Naive thymus-derived CD4-positive, alpha-beta T cell (primary cell): ENCODE data around the gene MACROD2. TPM values are rescaled to one million over a fixed set of nuclear protein-coding genes. Genes with fewer than 3 reads are reported as not detected.
"Not testable (repeated sequence)": the region's sequence is repeated elsewhere in the genome, so short reads cannot be mapped to it uniquely, and the experiment has no call there.

Experiments
- ATAC-seq: fragments of 150-1000 bp; cut with Tn5 transposase; 2 replicates; pipeline ENCODE4 v1.10.0; 2021; ENCODE audit warnings: mild to moderate bottlenecking, moderate library complexity
- CTCF ChIA-PET: fragments of 350-600 bp; sonication (Branson Sonifier 250); formaldehyde crosslinking; loops from one replicate; lab custom pipeline; 2021; ENCODE audit warnings: antibody characterized with exemption; lab: Charles Lee
- POLR2A ChIA-PET: fragments of 350-600 bp; sonication (Branson Sonifier 250); formaldehyde crosslinking; loops from one replicate; lab custom pipeline; 2021; ENCODE audit warnings: antibody characterized with exemption, inconsistent platforms; lab: Charles Lee
- DNase-seq, 9 donors: peaks; one replicate each; pipeline versions ENCODE4 v3.0.0 to v3.0.0-alpha.2; 2020 to 2022; ENCODE audit warnings: mixed read lengths in 1 of 9
- H3K27ac ChIP-seq: one replicate; pipeline ENCODE4 v1.7.0; 2013; ENCODE audit warnings: mild to moderate bottlenecking, low read depth, low read length, moderate library complexity
- H3K27me3 ChIP-seq, 2 donors: one replicate each; pipeline ENCODE4 v1.7.0; 2013; ENCODE audit warnings: low read length in 2 of 2, mild to moderate bottlenecking in 2 of 2, moderate library complexity in 2 of 2; ENCODE audit not compliant: control insufficient read depth in 2 of 2, insufficient read depth in 2 of 2
- H3K36me3 ChIP-seq, 3 experiments: 1 replicate in 2 of 3; 2 replicates in 1 of 3; pipeline ENCODE4 v1.7.0; 2013; ENCODE audit warnings: low read length in 3 of 3, mild to moderate bottlenecking in 3 of 3, moderate library complexity in 1 of 3; ENCODE audit not compliant: insufficient read depth in 3 of 3, control insufficient read depth in 2 of 3
- H3K4me1 ChIP-seq, 2 donors: one replicate each; pipeline ENCODE4 v1.7.0; 2013; ENCODE audit warnings: low read length in 2 of 2, mild to moderate bottlenecking in 2 of 2, moderate library complexity in 1 of 2; ENCODE audit not compliant: control insufficient read depth in 2 of 2, insufficient read depth in 2 of 2
- H3K4me3 ChIP-seq: 2 replicates; pipeline ENCODE4 v1.7.0; 2013; ENCODE audit warnings: mild to moderate bottlenecking, low read length
- H3K9me3 ChIP-seq, 3 experiments: 1 replicate in 2 of 3; 2 replicates in 1 of 3; pipeline ENCODE4 v1.7.0; 2013; ENCODE audit warnings: low read length in 3 of 3; ENCODE audit not compliant: control insufficient read depth in 2 of 3
- H3K27ac Mint-ChIP-seq, 9 donors: one replicate each; pipeline ENCODE4 v1.8.0; 2020 to 2022; ENCODE audit warnings: mixed read lengths in 9 of 9, mild to moderate bottlenecking in 8 of 9, moderate library complexity in 5 of 9, inconsistent platforms in 2 of 9
- H3K27me3 Mint-ChIP-seq, 5 donors: one replicate each; pipeline ENCODE4 v1.8.0; 2021 to 2022; ENCODE audit warnings: mixed read lengths in 5 of 5, mild to moderate bottlenecking in 1 of 5
- H3K36me3 Mint-ChIP-seq, 5 donors: one replicate each; pipeline ENCODE4 v1.8.0; 2020 to 2022; ENCODE audit warnings: mixed read lengths in 5 of 5, mild to moderate bottlenecking in 3 of 5, inconsistent platforms in 1 of 5
- H3K4me1 Mint-ChIP-seq, 7 donors: one replicate each; pipeline ENCODE4 v1.8.0; 2020 to 2022; ENCODE audit warnings: mixed read lengths in 7 of 7, mild to moderate bottlenecking in 3 of 7, inconsistent platforms in 1 of 7
- H3K4me3 Mint-ChIP-seq, 10 donors: one replicate each; pipeline ENCODE4 v1.8.0; 2020 to 2022; ENCODE audit warnings: mild to moderate bottlenecking in 10 of 10, mixed read lengths in 10 of 10, moderate library complexity in 6 of 10, inconsistent platforms in 2 of 10
- H3K9me3 Mint-ChIP-seq, 11 donors: one replicate each; pipeline ENCODE4 v1.8.0; 2020 to 2022; ENCODE audit warnings: mixed read lengths in 11 of 11, mild to moderate bottlenecking in 4 of 11, inconsistent platforms in 1 of 11, moderate library complexity in 1 of 11
- intact Hi-C, 2 donors: fragments of 100-400 bp; cut with micrococcal nuclease; formaldehyde crosslinking; loops; one replicate each; pipeline ENCODE4 v1.15.1; 2023
- polyA plus RNA-seq, 2 donors: library from polyadenylated mRNA; unstranded; fragments of 300-500 nt; fragmentation: Illumina TruSeq; gene quantifications; one replicate each; pipeline ENCODE4 v1.2.3, GENCODE V29; 2021
- total RNA-seq, 6 experiments: library from RNA in 5 of 6; stranded (reverse) in 5 of 6; gene quantifications; 1 replicate in 5 of 6; 2 replicates in 1 of 6; pipeline ENCODE4 v1.2.3 and lab custom pipeline; 2021 to 2026

MACROD2 gene
- total and polyA plus RNA-seq, 7 experiments from 2014 or later, result 0.27 to 0.86 (median 0.34) TPM; not detected in 4

DNA sequence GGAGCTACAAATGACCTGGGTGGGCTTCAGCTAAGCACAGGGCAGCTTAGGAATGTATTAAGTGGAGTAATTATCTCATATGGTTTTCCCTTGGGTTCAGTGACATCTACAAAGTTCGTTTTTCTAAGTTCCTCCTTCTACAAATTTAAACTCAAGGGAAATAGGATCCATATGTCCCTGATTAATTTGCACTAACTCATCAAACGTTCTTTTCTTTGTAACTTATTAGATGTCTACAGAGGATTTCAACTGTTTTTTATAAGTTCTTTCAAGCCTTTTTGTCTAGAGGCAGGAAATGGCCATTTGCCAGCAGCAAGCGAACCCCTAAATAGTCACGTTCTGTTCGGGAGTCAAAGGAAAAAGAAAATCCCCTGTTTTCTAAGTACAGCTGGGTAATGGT is 1517.6 kb downstream of the MACROD2 start:
- CTCF ChIA-PET, result no interaction called here
- Mint-ChIP-seq H3K27ac (no peak overlapping the region), H3K4me3 (no peak overlapping the region), H3K27me3 (no peaks in the 10 kb centered on the region), H3K36me3 (no peaks in the 10 kb centered on the region), H3K4me1 (no peaks in the 10 kb centered on the region), H3K9me3 (peaks cover 0 to 14% (median 3%) of the 10 kb centered on the region in 11 donors)
- ATAC-seq, result no peak
- intact Hi-C loops, result no loop called here
- no peaks in the 10 kb centered on the region for H3K27me3 ChIP-seq
- H3K27ac ChIP-seq, result no peak overlapping the region
- DNase-seq, result no peak
- no peaks in the 10 kb centered on the region for H3K4me1 ChIP-seq
- H3K9me3 ChIP-seq, result no peaks in the 10 kb centered on the region
- POLR2A ChIA-PET, result no interaction called here
- H3K4me3 ChIP-seq, result no peak overlapping the region
- no peaks in the 10 kb centered on the region for H3K36me3 ChIP-seq

DNA sequence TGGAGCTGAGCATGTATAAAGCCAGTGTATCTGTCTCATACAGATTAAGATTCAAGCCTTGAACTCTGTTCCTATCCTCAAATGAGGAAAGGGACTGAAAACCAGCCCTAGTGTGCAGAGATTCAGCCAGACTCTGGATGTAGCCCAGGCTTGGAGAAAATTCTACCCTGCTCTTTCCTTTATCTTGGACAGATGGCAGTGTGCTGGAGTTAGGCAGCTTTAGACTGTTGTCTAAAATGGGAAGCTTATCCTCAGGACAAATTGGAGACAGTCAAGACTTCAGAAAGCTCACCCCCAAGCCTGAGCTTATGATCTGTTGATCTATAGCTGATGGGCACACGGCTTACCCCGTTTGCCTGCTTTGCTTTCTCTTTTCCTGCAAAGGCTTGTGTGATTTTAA is 1520.4 kb downstream of the MACROD2 start:
- H3K27ac ChIP-seq, result no peak overlapping the region
- ChIA-PET POLR2A (no interaction called here), CTCF (no interaction called here)
- no peak overlapping the region for H3K27ac Mint-ChIP-seq
- H3K27me3 ChIP-seq, result no peaks in the 10 kb centered on the region
- H3K36me3 ChIP-seq, result no peaks in the 10 kb centered on the region
- H3K4me3 Mint-ChIP-seq, result no peak overlapping the region
- H3K4me1 ChIP-seq, result no peaks in the 10 kb centered on the region
- H3K9me3 ChIP-seq, result no peaks in the 10 kb centered on the region
- ATAC-seq, result no peak
- H3K4me3 ChIP-seq, result no peak overlapping the region
- H3K9me3 Mint-ChIP-seq, result peaks cover 0 to 12% (median 6%) of the 10 kb centered on the region in 11 donors
- intact Hi-C loops, result no loop called here
- no peak for DNase-seq
- H3K4me1 Mint-ChIP-seq, result no peaks in the 10 kb centered on the region
- no peaks in the 10 kb centered on the region for H3K27me3 Mint-ChIP-seq
- no peaks in the 10 kb centered on the region for H3K36me3 Mint-ChIP-seq

DNA sequence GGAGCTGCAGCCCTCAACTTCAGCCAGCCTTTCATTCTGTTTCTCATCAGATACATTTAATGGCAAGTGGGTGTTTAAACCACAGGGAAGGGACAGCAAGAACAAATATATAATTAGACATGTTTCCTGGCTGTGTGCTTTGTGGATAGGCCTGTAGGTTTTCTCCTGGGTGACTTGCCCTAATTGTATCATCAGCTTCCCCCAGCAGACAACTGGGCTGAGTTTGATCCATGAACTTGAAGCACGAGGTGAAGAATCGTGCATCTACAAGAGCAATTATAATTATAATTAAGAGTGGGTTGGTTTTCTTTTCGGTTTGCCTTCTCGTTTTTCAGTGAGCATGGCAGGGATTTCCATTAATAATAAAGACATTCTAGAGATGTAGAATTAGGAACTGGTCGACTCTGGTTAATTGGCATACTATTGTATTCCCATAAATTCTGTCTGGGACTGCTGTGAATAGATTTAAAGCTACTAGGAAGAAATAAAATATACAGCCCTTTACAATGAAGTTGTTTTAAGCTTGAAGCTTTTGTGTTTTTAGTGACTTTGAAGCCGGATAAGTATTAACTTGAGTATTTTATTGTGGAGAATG is 1525.7 kb downstream of the MACROD2 start:
- Histone ChIP-seq H3K27me3 (no peaks in the 10 kb centered on the region), H3K4me3 (no peak overlapping the region), H3K4me1 (no peaks in the 10 kb centered on the region), H3K27ac (no peak overlapping the region), H3K9me3 (no peaks in the 10 kb centered on the region), H3K36me3 (no peaks in the 10 kb centered on the region)
- Mint-ChIP-seq H3K27me3 (no peaks in the 10 kb centered on the region), H3K36me3 (peaks cover 0 to 6% (median 0%) of the 10 kb centered on the region in 5 donors), H3K9me3 (peaks cover 0 to 26% (median 6%) of the 10 kb centered on the region in 11 donors), H3K4me3 (no peak overlapping the region), H3K27ac (no peak overlapping the region), H3K4me1 (no peaks in the 10 kb centered on the region)
- CTCF ChIA-PET, result no interaction called here
- POLR2A ChIA-PET, result no interaction called here
- intact Hi-C loops, result no loop called here
- DNase-seq (no peak), ATAC-seq (no peak)

DNA sequence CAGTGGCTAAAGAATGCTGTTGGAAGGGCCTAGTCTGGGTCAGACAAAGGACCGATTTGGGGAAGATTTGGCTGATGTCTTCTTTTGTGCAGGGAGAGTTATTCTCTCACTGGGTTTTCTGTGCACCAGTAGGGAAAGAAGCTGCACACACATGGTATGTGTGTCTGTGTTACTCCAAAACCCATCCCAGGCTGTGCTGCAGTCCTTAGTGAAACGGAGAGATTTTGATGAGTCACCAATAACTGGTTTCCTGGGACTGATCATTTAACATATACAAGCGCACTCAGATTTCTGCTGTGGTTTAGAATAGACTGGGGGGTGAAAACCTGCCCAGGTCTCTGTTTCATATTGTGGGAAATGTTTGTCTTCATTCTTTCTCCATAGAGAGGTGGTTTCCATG is 1528.1 kb downstream of the MACROD2 start:
- ATAC-seq (no peak), DNase-seq (no peak)
- H3K27ac ChIP-seq, result no peak overlapping the region
- Mint-ChIP-seq H3K27me3 (no peaks in the 10 kb centered on the region), H3K4me1 (no peaks in the 10 kb centered on the region), H3K4me3 (no peak overlapping the region), H3K36me3 (peaks cover 0 to 6% (median 0%) of the 10 kb centered on the region in 5 donors), H3K27ac (no peak overlapping the region), H3K9me3 (peaks cover 0 to 35% (median 7%) of the 10 kb centered on the region in 11 donors)
- no peaks in the 10 kb centered on the region for H3K27me3 ChIP-seq
- no peaks in the 10 kb centered on the region for H3K36me3 ChIP-seq
- no peak overlapping the region for H3K4me3 ChIP-seq
- H3K9me3 ChIP-seq, result peaks cover 0 to 1% (median 0%) of the 10 kb centered on the region in 3 experiments
- intact Hi-C loops, result no loop called here
- POLR2A ChIA-PET, result no interaction called here
- no peaks in the 10 kb centered on the region for H3K4me1 ChIP-seq
- CTCF ChIA-PET, result no interaction called here

DNA sequence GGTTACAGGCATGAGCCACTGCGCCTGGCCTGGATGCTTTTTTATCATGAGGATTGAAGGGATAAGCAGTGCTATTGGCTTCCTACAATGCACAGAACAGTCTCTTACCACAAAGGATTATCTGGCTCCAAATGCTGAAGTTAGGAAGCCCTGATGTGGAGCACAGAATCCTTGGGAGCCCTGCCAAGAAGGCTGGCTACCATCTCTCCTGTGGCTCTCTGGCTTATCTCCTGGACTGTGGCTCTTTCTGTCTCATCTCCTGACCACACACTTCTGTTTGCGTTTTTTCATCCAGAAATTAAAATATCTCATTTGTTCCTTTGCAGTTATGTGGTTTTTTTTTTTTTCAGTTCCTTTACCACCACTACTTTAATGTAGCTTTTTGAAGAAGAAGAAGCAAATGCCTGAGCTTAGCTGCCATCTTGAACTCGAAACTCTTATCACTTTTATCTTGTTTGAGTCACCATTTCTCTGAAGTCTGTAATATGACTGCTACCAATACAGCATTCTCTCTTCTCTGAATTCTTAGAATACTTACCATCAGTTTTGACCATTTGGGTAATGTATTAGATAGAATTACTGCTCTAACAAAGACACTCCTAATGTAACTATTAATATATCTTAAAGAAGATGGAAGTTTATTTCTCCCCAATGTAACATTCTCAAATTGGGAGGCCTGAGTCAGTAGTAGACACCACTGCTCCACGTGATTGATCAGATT is 1533.2 kb downstream of the MACROD2 start:
- Mint-ChIP-seq H3K4me1 (no peaks in the 10 kb centered on the region), H3K27ac (no peak overlapping the region), H3K9me3 (peaks cover 2 to 20% (median 8%) of the 10 kb centered on the region in 11 donors), H3K27me3 (no peaks in the 10 kb centered on the region), H3K4me3 (no peak overlapping the region), H3K36me3 (peaks cover 0 to 5% (median 0%) of the 10 kb centered on the region in 5 donors)
- POLR2A ChIA-PET, result no interaction called here
- H3K4me3 ChIP-seq, result no peak overlapping the region
- peaks cover 0 to 3% (median 0%) of the 10 kb centered on the region in 3 experiments for H3K9me3 ChIP-seq
- no peak overlapping the region for H3K27ac ChIP-seq
- no peak for DNase-seq
- ATAC-seq, result no peak
- H3K27me3 ChIP-seq, result no peaks in the 10 kb centered on the region
- intact Hi-C loops, result no loop called here
- no peaks in the 10 kb centered on the region for H3K36me3 ChIP-seq
- no peaks in the 10 kb centered on the region for H3K4me1 ChIP-seq
- CTCF ChIA-PET, result no interaction called here

DNA sequence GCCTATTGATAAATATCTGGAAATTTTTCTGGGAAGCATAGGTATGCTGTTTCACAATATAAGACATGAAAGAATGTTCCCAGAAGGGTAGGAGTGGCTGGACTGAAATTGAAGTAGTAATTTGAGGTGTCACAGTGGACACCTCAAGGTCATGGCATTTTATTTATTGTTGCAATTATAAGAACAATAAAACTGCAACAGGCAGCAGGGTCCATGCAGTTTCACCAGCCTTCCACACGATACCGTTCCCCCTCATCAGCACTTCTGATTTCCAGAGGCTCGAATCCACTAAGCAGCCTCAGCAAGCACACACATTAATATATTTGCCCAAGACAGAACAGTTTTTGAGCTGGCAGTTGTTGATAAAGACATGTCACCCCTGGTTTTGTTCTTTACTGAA is 1540.5 kb downstream of the MACROD2 start:
- H3K36me3 ChIP-seq, result no peaks in the 10 kb centered on the region
- no peaks in the 10 kb centered on the region for H3K4me1 Mint-ChIP-seq
- peaks cover 0 to 4% (median 0%) of the 10 kb centered on the region in 5 donors for H3K27me3 Mint-ChIP-seq
- no peak for ATAC-seq
- H3K9me3 Mint-ChIP-seq, result peaks cover 0 to 11% (median 6%) of the 10 kb centered on the region in 11 donors
- no peaks in the 10 kb centered on the region for H3K36me3 Mint-ChIP-seq
- H3K9me3 ChIP-seq, result no peaks in the 10 kb centered on the region
- H3K27ac Mint-ChIP-seq, result no peak overlapping the region
- POLR2A ChIA-PET, result no interaction called here
- no peak overlapping the region for H3K4me3 ChIP-seq
- intact Hi-C loops, result no loop called here
- no peak overlapping the region for H3K27ac ChIP-seq
- no peaks in the 10 kb centered on the region for H3K27me3 ChIP-seq
- H3K4me1 ChIP-seq, result no peaks in the 10 kb centered on the region
- CTCF ChIA-PET, result no interaction called here
- DNase-seq, result no peak
- H3K4me3 Mint-ChIP-seq, result no peak overlapping the region

DNA sequence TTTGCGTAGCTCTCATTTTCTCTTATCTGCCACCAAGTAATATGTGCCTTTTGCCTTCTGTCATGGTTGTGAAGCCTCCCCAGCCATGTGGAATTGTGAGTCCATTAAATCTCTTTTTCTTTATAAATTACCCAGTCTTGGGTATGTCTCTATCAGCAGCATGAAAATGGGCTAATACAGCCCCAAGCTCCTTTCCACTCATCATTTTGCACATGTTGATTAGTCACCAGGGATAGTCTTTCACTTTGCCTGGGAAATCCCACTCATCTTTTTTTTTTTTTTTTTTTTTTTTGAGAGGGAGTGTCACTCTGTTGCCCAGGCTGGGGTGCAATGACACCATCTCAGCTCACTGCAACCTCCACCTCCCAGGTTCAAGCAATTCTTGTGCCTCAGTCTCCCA is 1541.9 kb downstream of the MACROD2 start:
- H3K36me3 ChIP-seq, ATAC-seq, intact Hi-C loops, POLR2A ChIA-PET, H3K4me1 ChIP-seq, H3K27ac ChIP-seq, H3K27me3 ChIP-seq, H3K36me3 Mint-ChIP-seq, H3K27ac Mint-ChIP-seq, H3K4me3 Mint-ChIP-seq, H3K4me3 ChIP-seq, CTCF ChIA-PET, H3K9me3 ChIP-seq, H3K27me3 Mint-ChIP-seq, H3K4me1 Mint-ChIP-seq, DNase-seq: not testable (repeated sequence)
- H3K9me3 Mint-ChIP-seq, result peaks cover 0 to 17% (median 7%) of the 10 kb centered on the region in 11 donors
